WTC11 (cell line): ENCODE measurements around the gene ANO8. TPM values are rescaled to one million over a fixed set of nuclear protein-coding genes. Genes with fewer than 3 reads are reported as not detected.

Source experiments
- ATAC-seq: fragments of 200-7000 bp; cut with Tn5 transposase; 2 replicates; pipeline ENCODE4 v1.10.0; 2021; ENCODE audit warnings: mild to moderate bottlenecking, moderate library complexity
- CTCF ChIA-PET: fragments of 300-600 bp; sonication (Branson Sonifier 250); formaldehyde crosslinking; loops from one replicate; lab custom pipeline; 2021; ENCODE audit warnings: antibody characterized with exemption; lab: Charles Lee
- POLR2A ChIA-PET: fragments of 350-600 bp; sonication (Branson Sonifier 250); formaldehyde crosslinking; loops from one replicate; lab custom pipeline; 2021; ENCODE audit warnings: antibody characterized with exemption; lab: Charles Lee
- DNase-seq: peaks from one replicate; pipeline ENCODE4 v3.0.0; 2021; ENCODE audit warnings: low spot score
- H3K27ac Mint-ChIP-seq: 2 replicates; pipeline ENCODE4 v1.8.0; 2021; ENCODE audit warnings: mixed read lengths
- H3K27me3 Mint-ChIP-seq: 2 replicates; pipeline ENCODE4 v1.8.0; 2021; ENCODE audit warnings: low read depth, mild to moderate bottlenecking, moderate library complexity, mixed read lengths
- H3K36me3 Mint-ChIP-seq: 2 replicates; pipeline ENCODE4 v1.8.0; 2021; ENCODE audit warnings: mixed read lengths
- H3K4me1 Mint-ChIP-seq: 2 replicates; pipeline ENCODE4 v1.8.0; 2022; ENCODE audit warnings: mixed read lengths
- H3K4me3 Mint-ChIP-seq: 2 replicates; pipeline ENCODE4 v1.8.0; 2021; ENCODE audit warnings: mild to moderate bottlenecking, moderate library complexity, mixed read lengths
- H3K9me3 Mint-ChIP-seq: 2 replicates; pipeline ENCODE4 v1.8.0; 2021; ENCODE audit warnings: mixed read lengths
- ATF1 ChIP-seq: sonication (generic); formaldehyde crosslinking; IDR thresholded peaks from 2 replicates; pipeline ENCODE4 v1.8.1; 2023; ENCODE audit warnings: mild to moderate bottlenecking, moderate library complexity, missing genetic modification reagents
- GABPB1 ChIP-seq: sonication (generic); formaldehyde crosslinking; IDR thresholded peaks from 2 replicates; pipeline ENCODE4 v1.8.1; 2023; ENCODE audit warnings: mild to moderate bottlenecking, missing genetic modification reagents
- MYBL2 ChIP-seq: sonication (generic); formaldehyde crosslinking; IDR thresholded peaks from 2 replicates; pipeline ENCODE4 v1.8.1; 2023; ENCODE audit warnings: mild to moderate bottlenecking, moderate library complexity, missing genetic modification reagents
- NFE2L1 ChIP-seq: sonication (generic); formaldehyde crosslinking; IDR thresholded peaks from 2 replicates; pipeline ENCODE4 v1.8.1; 2023; ENCODE audit warnings: missing genetic modification reagents
- OVOL2 ChIP-seq: fragments of 250-450 bp; sonication (Bioruptor Pico); IDR thresholded peaks from 2 replicates; pipeline ENCODE4 v1.9.0; 2021; ENCODE audit warnings: mild to moderate bottlenecking, borderline replicate concordance
- RELA ChIP-seq: sonication (generic); formaldehyde crosslinking; IDR thresholded peaks from 2 replicates; pipeline ENCODE4 v1.8.1; 2022; ENCODE audit warnings: missing genetic modification reagents, mild to moderate bottlenecking, borderline replicate concordance
- SMAD4 ChIP-seq: sonication (generic); formaldehyde crosslinking; IDR thresholded peaks from 2 replicates; pipeline ENCODE4 v1.8.0; 2022; ENCODE audit warnings: mild to moderate bottlenecking, missing genetic modification reagents
- ZNF317 ChIP-seq: sonication (generic); formaldehyde crosslinking; IDR thresholded peaks from 2 replicates; pipeline ENCODE4 v1.8.1; 2023; ENCODE audit warnings: low read depth, mild to moderate bottlenecking, moderate library complexity, missing genetic modification reagents, borderline replicate concordance
- total RNA-seq: library from RNA; stranded (reverse); gene quantifications from 3 replicates; pipeline ENCODE4 v1.2.3, GENCODE V29; 2021
- TF ChIP-seq, protein P1 (sequence below): sonication (generic); formaldehyde crosslinking; IDR thresholded peaks from 2 replicates; pipeline ENCODE4 v1.8.1; 2023; ENCODE audit warnings: mild to moderate bottlenecking, missing genetic modification reagents, moderate library complexity
- TF ChIP-seq, protein P2 (sequence below): sonication (generic); formaldehyde crosslinking; IDR thresholded peaks from 2 replicates; pipeline ENCODE4 v1.8.1; 2023; ENCODE audit warnings: mild to moderate bottlenecking, missing genetic modification reagents, moderate library complexity
- TF ChIP-seq, protein P3 (sequence below): sonication (generic); formaldehyde crosslinking; IDR thresholded peaks from 2 replicates; pipeline ENCODE4 v1.8.1; 2023; ENCODE audit warnings: mild to moderate bottlenecking, missing genetic modification reagents
- TF ChIP-seq, protein P4 (sequence below): sonication (generic); formaldehyde crosslinking; IDR thresholded peaks from 2 replicates; pipeline ENCODE4 v1.8.1; 2023; ENCODE audit warnings: mild to moderate bottlenecking, moderate library complexity, missing genetic modification reagents
- TF ChIP-seq, protein P5 (sequence below): sonication (generic); formaldehyde crosslinking; IDR thresholded peaks from 2 replicates; pipeline ENCODE4 v1.8.1; 2023; ENCODE audit warnings: mild to moderate bottlenecking, missing genetic modification reagents
- TF ChIP-seq, protein P6 (sequence below): fragments of 250-450 bp; sonication (Bioruptor Pico); IDR thresholded peaks from 2 replicates; pipeline ENCODE4 v1.9.0; 2021; ENCODE audit warnings: mild to moderate bottlenecking
- TF ChIP-seq, protein P7 (sequence below): sonication (generic); formaldehyde crosslinking; conservative IDR thresholded peaks from 2 replicates; pipeline ENCODE4 v1.8.1; 2023; ENCODE audit warnings: mild to moderate bottlenecking, low read depth, missing genetic modification reagents, moderate library complexity
- TF ChIP-seq, protein P8 (sequence below): sonication (generic); formaldehyde crosslinking; IDR thresholded peaks from 2 replicates; pipeline ENCODE4 v1.8.0; 2022; ENCODE audit warnings: mild to moderate bottlenecking, missing genetic modification reagents
- TF ChIP-seq, protein P9 (sequence below): sonication (generic); formaldehyde crosslinking; IDR thresholded peaks from 2 replicates; pipeline ENCODE4 v1.8.0; 2022; ENCODE audit warnings: mild to moderate bottlenecking, missing genetic modification reagents

Gene ANO8
- total RNA-seq, 1 experiment from 2014 or later: 32.6 TPM

DNA sequence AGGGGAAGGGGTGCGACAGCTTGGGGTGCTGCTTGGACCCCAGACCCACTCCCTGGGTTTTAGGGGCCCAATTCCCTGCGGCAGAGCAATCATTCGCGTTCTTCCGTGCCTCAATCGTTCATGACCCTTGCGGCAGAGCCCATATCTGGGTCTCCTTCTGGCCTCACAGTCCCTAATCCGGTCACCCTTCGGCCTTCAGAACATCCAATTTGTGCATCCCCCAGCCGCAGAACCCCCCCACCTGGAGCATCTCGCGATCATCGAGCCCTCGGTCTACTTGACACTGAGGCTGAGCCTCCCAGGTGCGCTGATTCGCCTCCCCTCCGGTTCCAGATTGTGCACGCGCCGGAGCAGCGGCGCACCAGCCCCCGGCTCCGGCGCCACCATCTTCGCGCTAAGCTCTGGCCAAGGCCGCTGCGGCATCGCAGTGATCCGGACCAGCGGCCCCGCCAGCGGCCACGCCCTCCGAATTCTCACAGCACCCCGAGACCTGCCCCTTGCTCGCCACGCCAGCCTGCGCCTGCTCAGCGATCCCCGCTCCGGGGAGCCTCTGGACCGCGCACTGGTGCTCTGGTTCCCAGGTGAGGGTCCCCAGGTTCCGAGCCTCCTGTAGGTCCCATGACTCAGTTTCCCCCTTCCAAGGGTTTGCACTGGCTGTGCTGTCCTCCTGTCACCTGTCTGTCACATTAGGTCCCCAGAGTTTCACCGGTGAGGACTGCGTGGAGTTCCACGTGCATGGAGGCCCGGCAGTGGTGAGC lies 3.2 kb upstream of the ANO8 start:
- H3K27ac Mint-ChIP-seq: peak overlapping the region; percentile 70; the same call in 1 of the 2 replicates
- peaks cover 7% of the 10 kb centered on the region for H3K36me3 Mint-ChIP-seq
- ATAC-seq (no peak), DNase-seq (peak; percentile 48)
- ChIA-PET CTCF (interaction anchor here (0.5 to 3.0 kb wide), 4 partner anchors 10 to 169 kb away, joined by 3 to 11 read pairs (median 6); no protein-coding TSS in a partner anchor), POLR2A (interaction anchor here (0.6 to 1.0 kb wide), 2 partner anchors 32 to 1450 kb away, joined by 3 to 10 read pairs; partner anchors contain the start of gene MRPL34)
- H3K4me1 Mint-ChIP-seq: peaks cover 42% of the 10 kb centered on the region
- 0 out of 2 replicates have a peak, but pooled peaks have one; percentile 30 for TF ChIP-seq ZNF317 (CRISPR knock-in tag)
- peak; percentile 11; the same call in 1 of the 2 replicates for TF ChIP-seq MYBL2 (CRISPR knock-in tag)
- TF ChIP-seq OVOL2 (CRISPR knock-in tag): no peak
- TF ChIP-seq, protein P1, sequence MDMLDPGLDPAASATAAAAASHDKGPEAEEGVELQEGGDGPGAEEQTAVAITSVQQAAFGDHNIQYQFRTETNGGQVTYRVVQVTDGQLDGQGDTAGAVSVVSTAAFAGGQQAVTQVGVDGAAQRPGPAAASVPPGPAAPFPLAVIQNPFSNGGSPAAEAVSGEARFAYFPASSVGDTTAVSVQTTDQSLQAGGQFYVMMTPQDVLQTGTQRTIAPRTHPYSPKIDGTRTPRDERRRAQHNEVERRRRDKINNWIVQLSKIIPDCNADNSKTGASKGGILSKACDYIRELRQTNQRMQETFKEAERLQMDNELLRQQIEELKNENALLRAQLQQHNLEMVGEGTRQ: no peak; the same call in 1 of the 2 replicates
- TF ChIP-seq GABPB1: 0 out of 2 replicates have a peak, but pooled peaks have one; percentile 31
- TF ChIP-seq, protein P2, sequence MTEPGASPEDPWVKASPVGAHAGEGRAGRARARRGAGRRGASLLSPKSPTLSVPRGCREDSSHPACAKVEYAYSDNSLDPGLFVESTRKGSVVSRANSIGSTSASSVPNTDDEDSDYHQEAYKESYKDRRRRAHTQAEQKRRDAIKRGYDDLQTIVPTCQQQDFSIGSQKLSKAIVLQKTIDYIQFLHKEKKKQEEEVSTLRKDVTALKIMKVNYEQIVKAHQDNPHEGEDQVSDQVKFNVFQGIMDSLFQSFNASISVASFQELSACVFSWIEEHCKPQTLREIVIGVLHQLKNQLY (CRISPR knock-in tag): 0 out of 2 replicates have a peak, but pooled peaks have one; percentile 72
- peak; percentile 18; the same call in 1 of the 2 replicates for TF ChIP-seq NFE2L1
- TF ChIP-seq, protein P3, sequence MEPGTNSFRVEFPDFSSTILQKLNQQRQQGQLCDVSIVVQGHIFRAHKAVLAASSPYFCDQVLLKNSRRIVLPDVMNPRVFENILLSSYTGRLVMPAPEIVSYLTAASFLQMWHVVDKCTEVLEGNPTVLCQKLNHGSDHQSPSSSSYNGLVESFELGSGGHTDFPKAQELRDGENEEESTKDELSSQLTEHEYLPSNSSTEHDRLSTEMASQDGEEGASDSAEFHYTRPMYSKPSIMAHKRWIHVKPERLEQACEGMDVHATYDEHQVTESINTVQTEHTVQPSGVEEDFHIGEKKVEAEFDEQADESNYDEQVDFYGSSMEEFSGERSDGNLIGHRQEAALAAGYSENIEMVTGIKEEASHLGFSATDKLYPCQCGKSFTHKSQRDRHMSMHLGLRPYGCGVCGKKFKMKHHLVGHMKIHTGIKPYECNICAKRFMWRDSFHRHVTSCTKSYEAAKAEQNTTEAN (CRISPR knock-in tag): 0 out of 2 replicates have a peak, but pooled peaks have one; percentile 63
- TF ChIP-seq, protein P4, sequence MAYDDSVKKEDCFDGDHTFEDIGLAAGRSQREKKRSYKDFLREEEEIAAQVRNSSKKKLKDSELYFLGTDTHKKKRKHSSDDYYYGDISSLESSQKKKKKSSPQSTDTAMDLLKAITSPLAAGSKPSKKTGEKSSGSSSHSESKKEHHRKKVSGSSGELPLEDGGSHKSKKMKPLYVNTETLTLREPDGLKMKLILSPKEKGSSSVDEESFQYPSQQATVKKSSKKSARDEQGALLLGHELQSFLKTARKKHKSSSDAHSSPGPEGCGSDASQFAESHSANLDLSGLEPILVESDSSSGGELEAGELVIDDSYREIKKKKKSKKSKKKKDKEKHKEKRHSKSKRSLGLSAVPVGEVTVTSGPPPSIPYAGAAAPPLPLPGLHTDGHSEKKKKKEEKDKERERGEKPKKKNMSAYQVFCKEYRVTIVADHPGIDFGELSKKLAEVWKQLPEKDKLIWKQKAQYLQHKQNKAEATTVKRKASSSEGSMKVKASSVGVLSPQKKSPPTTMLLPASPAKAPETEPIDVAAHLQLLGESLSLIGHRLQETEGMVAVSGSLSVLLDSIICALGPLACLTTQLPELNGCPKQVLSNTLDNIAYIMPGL (CRISPR knock-in tag): peak; percentile 39; the same call in 1 of the 2 replicates
- 0 out of 2 replicates have a peak, but pooled peaks have one; percentile 4 for TF ChIP-seq RELA
- TF ChIP-seq ATF1 (CRISPR knock-in tag): peak; percentile 72; the same call in 1 of the 2 replicates
- peak overlapping the region; percentile 99 for H3K4me3 Mint-ChIP-seq
- peaks cover under 1% of the 10 kb centered on the region; the same call in 1 of the 2 replicates for H3K27me3 Mint-ChIP-seq
- H3K9me3 Mint-ChIP-seq: peaks cover 1% of the 10 kb centered on the region

DNA sequence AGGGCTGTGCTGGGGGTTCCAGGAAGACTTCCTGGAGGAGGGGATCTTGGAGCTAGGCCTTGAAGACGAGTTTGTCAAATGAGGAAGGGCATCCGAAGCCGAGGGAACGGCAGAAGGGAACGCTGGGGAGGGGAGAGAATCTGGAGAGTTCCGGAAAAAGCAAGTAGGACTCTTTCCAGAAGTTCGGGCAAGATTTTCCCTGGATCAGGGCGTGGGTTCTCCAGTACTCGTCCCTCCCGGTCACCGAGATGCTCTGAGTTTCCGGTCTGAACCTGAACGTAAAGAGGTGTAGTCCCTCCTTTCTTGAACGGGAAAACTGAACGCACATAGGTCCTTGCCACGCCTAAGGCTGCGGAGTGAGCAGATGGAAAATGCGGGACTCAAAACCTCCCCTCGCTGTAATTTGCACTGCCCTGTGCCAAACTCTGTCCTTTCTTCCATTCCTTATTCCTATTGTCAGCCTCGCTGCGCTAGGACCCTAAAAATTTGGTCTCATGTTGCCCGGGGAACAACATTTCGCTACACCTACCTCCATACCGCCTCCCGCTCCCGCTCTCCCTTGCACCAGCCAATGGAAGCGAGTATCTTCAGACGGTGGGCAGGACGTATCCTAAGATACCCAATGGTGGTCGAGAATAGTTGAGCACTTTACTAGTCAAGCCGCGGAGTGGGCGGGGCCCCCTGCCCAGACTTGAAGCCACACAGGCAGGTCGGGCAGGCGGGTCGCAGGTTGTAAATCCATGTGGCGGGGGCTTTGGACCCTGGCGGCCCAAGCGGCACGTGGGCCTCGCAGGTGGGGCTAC lies 2.4 kb upstream of the ANO8 start, which contains the start of gene GTPBP3:
TSS of gene GTPBP3 (plus strand) at position 682 of the 803 bp plus-strand sequence. CDS start at position 741, 59 bp downstream.
- Mint-ChIP-seq H3K27ac (peak within 1 kb of the TSS; percentile 99), H3K36me3 (peaks cover 8% of the 10 kb centered on the region), H3K4me1 (peaks cover 48% of the 10 kb centered on the region), H3K9me3 (peaks cover 5% of the 10 kb centered on the region), H3K27me3 (peaks cover 2% of the 10 kb centered on the region; the same call in 1 of the 2 replicates), H3K4me3 (peak within 1 kb of the TSS; percentile 99)
- DNase-seq (peak; percentile 98), ATAC-seq (peak; percentile 67)
- ChIA-PET POLR2A (interaction anchor here (0.6 to 1.0 kb wide), 3 partner anchors 32 to 1451 kb away, joined by 3 to 10 read pairs (median 3); partner anchors contain the start of genes BABAM1 and MRPL34), CTCF (no interaction called here)
- TF ChIP-seq, protein P5, sequence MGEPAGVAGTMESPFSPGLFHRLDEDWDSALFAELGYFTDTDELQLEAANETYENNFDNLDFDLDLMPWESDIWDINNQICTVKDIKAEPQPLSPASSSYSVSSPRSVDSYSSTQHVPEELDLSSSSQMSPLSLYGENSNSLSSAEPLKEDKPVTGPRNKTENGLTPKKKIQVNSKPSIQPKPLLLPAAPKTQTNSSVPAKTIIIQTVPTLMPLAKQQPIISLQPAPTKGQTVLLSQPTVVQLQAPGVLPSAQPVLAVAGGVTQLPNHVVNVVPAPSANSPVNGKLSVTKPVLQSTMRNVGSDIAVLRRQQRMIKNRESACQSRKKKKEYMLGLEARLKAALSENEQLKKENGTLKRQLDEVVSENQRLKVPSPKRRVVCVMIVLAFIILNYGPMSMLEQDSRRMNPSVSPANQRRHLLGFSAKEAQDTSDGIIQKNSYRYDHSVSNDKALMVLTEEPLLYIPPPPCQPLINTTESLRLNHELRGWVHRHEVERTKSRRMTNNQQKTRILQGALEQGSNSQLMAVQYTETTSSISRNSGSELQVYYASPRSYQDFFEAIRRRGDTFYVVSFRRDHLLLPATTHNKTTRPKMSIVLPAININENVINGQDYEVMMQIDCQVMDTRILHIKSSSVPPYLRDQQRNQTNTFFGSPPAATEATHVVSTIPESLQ (CRISPR knock-in tag): no peak
- TF ChIP-seq, protein P6, sequence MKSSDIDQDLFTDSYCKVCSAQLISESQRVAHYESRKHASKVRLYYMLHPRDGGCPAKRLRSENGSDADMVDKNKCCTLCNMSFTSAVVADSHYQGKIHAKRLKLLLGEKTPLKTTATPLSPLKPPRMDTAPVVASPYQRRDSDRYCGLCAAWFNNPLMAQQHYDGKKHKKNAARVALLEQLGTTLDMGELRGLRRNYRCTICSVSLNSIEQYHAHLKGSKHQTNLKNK (CRISPR knock-in tag): no peak
- TF ChIP-seq, protein P7, sequence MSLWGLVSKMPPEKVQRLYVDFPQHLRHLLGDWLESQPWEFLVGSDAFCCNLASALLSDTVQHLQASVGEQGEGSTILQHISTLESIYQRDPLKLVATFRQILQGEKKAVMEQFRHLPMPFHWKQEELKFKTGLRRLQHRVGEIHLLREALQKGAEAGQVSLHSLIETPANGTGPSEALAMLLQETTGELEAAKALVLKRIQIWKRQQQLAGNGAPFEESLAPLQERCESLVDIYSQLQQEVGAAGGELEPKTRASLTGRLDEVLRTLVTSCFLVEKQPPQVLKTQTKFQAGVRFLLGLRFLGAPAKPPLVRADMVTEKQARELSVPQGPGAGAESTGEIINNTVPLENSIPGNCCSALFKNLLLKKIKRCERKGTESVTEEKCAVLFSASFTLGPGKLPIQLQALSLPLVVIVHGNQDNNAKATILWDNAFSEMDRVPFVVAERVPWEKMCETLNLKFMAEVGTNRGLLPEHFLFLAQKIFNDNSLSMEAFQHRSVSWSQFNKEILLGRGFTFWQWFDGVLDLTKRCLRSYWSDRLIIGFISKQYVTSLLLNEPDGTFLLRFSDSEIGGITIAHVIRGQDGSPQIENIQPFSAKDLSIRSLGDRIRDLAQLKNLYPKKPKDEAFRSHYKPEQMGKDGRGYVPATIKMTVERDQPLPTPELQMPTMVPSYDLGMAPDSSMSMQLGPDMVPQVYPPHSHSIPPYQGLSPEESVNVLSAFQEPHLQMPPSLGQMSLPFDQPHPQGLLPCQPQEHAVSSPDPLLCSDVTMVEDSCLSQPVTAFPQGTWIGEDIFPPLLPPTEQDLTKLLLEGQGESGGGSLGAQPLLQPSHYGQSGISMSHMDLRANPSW (CRISPR knock-in tag): no peak
- TF ChIP-seq SMAD4 (CRISPR knock-in tag) (0 out of 2 replicates have a peak, but pooled peaks have one; percentile 11), NFE2L1 (no peak; the same call in none of the 2 replicates)
- TF ChIP-seq, protein P8, sequence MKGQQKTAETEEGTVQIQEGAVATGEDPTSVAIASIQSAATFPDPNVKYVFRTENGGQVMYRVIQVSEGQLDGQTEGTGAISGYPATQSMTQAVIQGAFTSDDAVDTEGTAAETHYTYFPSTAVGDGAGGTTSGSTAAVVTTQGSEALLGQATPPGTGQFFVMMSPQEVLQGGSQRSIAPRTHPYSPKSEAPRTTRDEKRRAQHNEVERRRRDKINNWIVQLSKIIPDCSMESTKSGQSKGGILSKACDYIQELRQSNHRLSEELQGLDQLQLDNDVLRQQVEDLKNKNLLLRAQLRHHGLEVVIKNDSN (CRISPR knock-in tag): peak; percentile 68; the same call in 1 of the 2 replicates
- TF ChIP-seq, protein P9, sequence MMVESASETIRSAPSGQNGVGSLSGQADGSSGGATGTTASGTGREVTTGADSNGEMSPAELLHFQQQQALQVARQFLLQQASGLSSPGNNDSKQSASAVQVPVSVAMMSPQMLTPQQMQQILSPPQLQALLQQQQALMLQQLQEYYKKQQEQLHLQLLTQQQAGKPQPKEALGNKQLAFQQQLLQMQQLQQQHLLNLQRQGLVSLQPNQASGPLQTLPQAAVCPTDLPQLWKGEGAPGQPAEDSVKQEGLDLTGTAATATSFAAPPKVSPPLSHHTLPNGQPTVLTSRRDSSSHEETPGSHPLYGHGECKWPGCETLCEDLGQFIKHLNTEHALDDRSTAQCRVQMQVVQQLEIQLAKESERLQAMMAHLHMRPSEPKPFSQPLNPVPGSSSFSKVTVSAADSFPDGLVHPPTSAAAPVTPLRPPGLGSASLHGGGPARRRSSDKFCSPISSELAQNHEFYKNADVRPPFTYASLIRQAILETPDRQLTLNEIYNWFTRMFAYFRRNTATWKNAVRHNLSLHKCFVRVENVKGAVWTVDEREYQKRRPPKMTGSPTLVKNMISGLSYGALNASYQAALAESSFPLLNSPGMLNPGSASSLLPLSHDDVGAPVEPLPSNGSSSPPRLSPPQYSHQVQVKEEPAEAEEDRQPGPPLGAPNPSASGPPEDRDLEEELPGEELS (CRISPR knock-in tag): peak; percentile 26; the same call in 1 of the 2 replicates
